SW 1271 (cell line): ENCODE measurements around the gene C17orf113.
"Not testable (repeated sequence)": the region's sequence is repeated elsewhere in the genome, so short reads cannot be mapped to it uniquely, and the experiment has no call there.

ENCODE experiments used
- DNase-seq, 2 experiments: peaks; one replicate each; lab custom pipeline; 2025; lab: John Stamatoyannopoulos, UW

The C17orf113 gene

GRCh38 chr17:42016411-42016831 lies 34.0 kb downstream of the C17orf113 start:
- DNase-seq = no peak

GRCh38 chr17:42013740-42014139 lies 36.7 kb downstream of the C17orf113 start:
- DNase-seq = not testable (repeated sequence)

DNA sequence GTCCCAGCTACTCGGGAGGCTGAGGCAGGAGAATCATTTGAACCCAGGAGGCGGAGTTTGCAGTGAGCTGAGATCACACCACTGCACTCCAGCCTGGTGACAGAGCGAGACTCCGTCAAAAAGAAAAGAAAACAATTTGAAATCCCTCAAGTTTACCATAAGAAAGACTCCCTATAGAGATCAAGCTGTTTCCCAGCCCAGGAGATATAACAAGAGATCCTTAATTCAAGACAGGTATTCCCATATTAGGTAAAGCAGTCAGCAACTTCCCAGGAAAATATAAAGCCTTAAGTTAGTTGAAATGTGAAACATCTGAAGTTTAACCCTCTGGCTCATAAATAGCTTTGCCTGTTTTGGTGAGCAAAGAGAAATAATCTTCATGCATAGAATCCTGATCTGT lies 38.0 kb downstream of the C17orf113 start:
- DNase-seq = not testable (repeated sequence)

DNA sequence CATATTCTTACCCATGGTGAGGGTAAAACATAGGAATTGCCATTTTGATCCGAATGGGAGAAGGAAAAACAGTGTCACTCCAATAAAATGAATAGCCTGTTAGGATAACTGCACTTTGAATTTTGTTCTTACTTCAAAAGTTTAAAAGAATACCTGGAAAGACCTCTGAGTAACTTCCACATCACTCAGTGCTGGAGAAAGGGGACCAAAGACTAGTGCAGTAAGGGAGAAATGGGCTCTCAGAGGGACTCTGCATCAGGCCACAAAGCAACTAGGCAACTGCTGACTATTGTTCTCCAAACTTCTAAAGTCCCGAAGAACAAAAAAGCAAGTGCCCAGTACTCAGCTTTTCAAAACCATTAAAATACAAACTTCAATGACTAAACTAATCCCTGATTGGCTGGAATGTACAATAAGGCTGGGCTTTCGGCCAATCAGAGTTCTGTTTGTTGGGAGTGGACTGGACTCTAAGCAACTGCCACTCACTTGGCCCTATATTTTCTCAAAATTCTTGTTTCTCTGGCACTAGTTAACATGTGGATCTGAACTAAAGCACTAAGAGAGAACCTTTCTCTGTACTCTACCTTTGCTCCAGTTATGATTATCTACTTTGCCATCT lies 39.4 kb downstream of the C17orf113 start:
- DNase-seq = peak; percentile 23 to 38

DNA sequence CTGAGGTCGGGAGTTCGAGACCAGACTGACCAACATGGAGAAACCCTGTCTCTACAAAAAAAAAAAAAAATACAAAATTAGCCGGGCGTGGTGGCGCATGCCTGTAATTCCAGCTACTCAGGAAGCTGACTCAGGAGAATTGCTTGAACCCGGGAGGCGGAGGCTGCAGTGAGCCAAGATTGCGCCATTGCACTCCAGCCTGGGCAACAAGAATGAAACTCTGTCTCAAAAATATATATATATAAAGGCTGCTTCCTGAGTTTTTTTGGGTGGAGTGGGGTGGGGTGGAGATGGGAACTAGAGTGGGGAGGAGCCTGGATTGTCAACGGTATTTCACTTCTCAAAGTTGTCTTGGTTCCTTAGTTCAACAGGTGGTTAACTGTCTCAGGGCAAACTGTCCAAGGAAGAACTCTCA lies 40.1 kb downstream of the C17orf113 start:
- peak; percentile 12 to 50 for DNase-seq

DNA sequence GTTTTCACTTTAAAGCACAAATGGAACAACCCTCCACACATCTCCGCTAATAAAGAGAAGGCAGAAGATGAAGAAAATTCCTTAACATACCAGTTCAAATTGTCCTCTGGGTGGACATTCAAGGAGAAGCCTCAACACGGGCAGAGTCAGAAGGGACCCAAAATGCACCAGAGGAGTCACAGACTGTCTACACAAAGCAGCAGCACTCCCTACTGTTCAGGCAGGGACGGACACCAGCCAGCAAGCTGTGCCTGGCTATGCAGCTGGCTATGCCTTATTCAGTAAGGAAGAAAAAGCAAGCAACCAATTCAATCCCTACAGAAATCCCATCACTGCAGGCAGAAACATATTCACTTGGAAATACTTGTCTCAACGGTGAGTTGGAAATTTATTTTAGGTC lies 41.2 kb downstream of the C17orf113 start:
- DNase-seq = no peak

DNA sequence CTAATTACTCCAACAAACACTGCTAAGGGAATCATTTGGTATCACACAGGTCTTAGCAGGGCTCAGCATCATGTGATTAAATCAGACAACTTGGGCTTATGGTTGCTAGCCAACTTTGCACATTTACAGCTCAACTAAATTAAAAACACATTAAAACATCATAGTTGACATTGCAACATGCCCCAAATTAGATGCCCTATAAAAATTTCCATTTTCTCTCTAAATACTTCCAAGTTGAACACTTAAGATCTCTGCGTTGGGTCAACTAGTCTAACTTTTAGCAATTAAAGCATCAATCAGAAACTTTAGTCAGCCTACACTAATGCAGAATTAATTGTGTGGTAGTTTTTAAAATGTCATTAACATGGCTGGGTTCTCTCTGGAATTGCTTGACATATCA lies 45.2 kb downstream of the C17orf113 start:
- no peak for DNase-seq

DNA sequence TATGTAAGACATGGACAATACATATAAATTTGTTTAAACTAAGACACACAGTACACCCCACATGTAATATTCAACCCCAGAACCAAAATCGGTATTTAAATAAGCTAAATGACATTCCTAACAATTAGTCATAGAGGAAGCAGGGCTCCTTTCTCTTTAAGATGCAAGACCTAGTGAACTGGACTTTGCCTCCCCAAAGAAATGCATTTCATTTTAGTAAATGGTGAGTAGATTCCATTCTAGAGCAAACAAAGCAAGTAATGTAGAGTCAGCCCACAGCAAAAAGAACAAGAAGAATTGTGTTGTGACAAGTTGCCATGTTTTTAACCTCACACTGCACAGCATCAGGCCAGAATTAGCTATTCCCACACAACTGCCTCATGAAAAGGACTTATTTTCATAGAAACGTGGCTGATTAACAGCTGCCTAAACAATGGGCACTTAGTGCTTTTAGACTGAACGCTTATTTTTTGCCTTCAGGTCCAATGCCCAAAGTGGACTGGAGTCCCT lies 47.6 kb downstream of the C17orf113 start:
- DNase-seq = no peak

GRCh38 chr17:42002175-42002791 lies 48.1 kb downstream of the C17orf113 start:
- no peak for DNase-seq

DNA sequence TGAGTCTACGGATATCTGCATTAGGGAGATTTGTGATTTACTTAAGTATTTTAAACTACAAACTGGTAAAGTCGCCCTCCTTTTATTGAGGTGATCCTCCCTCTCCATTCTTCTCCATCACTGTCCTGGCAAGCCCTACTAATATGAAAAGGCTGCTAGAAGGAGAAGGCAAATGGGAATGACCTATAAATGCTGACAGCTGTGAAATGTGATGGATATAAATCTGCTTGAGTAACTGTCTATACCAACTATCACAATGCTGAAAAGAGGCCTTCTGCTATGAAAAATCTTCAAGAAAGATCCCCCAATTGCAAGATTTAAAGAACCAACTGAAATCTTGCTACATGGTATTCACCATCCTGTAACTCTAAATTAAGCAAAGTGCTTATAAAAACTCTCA lies 48.7 kb downstream of the C17orf113 start:
- no peak for DNase-seq

- no peak for DNase-seq
Observed at GRCh38 chr17:42000413-42001133, 49.8 kb downstream of the C17orf113 start.

GRCh38 chr17:41998497-41998896 lies 51.9 kb downstream of the C17orf113 start:
- no peak for DNase-seq

- no peak for DNase-seq
Observed at GRCh38 chr17:41996855-41997164, 53.6 kb downstream of the C17orf113 start.

DNA sequence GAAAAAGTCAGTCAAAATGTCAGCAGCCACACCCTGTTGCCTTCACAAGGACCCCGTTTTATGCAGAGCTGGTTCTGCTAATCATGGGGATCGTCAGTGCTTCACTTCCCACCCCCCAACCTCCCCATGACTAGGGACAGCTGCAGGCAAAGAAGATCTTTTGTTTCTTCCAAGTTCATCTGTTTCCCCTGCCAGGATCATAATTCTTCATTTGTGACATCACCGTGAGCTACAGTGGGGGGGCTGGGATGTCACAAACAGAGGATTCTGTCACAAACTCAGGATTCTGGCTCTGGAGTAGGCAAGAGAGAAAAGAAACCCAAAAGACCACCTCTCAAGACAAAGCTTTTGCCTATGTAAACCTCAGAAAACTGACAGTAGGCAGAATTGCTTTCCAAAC lies 57.8 kb downstream of the C17orf113 start:
- DNase-seq = no peak

- no peak for DNase-seq
Observed at GRCh38 chr17:41989702-41990419, 60.5 kb downstream of the C17orf113 start.

DNA sequence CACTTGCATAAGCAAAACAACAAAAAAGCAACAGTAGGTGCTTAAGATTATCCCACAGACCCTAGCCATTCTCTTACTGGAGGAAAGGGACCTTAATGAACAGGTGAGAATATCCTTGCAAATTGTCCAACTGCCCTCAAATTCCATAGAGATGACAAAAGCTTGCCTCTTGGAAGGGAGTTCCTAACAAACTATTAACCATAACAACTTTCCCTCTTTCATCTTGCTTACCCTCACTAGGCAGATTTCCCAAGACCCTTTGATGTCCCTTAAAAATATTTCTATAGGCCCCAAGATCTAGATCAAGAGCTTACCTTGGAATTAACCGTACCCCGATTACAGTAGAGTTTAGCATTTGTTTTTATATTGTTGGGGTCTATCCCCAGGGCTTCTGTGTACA lies 62.0 kb downstream of the C17orf113 start:
- no peak for DNase-seq
